Activated CD8-positive, alpha-beta memory T cell treated with anti-CD3 and anti-CD28 coated beads, Interleukin-2, amount 50 U/mL, for 48 hours (primary cell): Measurements from ENCODE around the gene CASP1.
"Not testable (repeated sequence)": the region's sequence is repeated elsewhere in the genome, so short reads cannot be mapped to it uniquely, and the experiment has no call there.

ENCODE experiments used
- DNase-seq: peaks from one replicate; pipeline ENCODE4 v3.0.0-alpha.2; 2020

Gene CASP1

GRCh38 chr11:105045676-105046296 lies 10.8 kb upstream of the CASP1 start:
- DNase-seq = no peak

DNA sequence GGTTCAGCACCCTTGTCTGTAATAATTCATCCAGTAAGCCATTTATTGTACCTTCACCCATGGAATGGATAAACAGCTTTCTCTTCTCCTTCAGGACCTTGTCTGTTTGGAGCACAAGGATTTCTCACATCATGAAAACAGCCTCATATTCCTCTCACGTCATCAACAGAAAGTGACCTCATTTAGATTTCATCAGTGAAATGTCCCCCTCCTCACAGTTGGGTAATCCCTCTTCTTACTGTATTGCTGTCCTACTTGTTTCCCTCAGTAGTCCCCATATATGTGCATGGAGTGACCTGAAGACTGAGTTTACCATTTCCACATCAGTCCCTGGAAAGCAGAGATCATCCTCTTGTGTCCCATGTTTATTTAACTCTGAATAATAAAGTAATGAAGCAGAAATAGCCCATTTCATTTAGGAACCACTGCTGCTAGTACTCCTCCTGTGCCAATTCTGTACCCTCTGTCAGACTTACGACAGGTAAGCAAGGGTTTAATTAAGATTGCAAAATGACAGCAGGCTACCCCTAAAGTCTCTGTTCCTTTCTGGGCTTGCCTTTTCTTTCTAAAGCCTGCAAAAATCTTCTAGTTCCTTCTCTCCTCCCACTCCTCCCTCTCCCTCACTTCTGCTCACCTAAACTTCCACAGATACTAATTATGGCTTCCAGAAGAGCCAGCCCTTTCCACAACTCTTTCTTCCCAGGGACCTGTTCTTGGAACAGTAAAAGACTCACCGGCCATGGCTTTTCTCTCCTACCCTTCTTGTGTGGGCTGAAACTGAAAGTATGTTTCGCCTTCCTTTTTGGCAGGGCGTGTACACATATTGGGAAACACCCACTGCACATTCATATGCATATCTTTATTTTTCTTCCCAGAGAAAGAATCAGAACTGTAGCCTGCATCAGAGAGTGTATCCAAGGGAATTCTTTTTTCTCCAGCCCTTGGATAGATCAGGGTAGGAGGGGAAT lies 9.9 kb upstream of the CASP1 start, which contains the start of gene CARD16:
TSS of gene CARD16 (minus strand) at position 779 of the 968 bp plus-strand sequence. CDS start at position 741, 38 bp downstream.
- not testable (repeated sequence) for DNase-seq

- no peak for DNase-seq
These were observed 7.2 kb upstream of the CASP1 start for GRCh38 chr11:105042178-105042577.

DNA sequence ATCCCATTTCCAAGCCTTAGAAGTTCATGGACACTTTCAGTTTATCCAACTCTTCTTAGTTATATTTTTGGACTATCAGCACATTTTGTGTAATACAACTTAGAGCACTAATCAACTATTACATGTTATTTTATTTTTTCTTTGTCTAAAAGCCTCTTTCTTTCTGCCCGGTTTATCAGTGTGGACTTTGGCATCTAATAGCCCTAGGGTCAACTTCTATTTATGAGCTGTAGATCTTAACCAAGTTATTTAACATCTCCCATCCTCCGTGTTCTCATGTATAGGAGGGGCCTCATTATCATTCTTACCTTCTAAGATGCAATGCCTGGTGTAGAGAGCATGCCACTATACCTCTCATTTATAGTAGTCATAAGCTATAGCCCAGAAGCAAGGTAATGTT lies 5.8 kb upstream of the CASP1 start:
- DNase-seq = no peak

- not testable (repeated sequence) for DNase-seq
These were observed 556 bp downstream of the CASP1 start for GRCh38 chr11:105034388-105034787.

GRCh38 chr11:105033781-105034180 lies 1.2 kb downstream of the CASP1 start:
- no peak for DNase-seq

GRCh38 chr11:105033343-105033742 lies 1.6 kb downstream of the CASP1 start:
- DNase-seq = no peak

- no peak for DNase-seq
These were observed 2.4 kb downstream of the CASP1 start for GRCh38 chr11:105032495-105032894.

DNA sequence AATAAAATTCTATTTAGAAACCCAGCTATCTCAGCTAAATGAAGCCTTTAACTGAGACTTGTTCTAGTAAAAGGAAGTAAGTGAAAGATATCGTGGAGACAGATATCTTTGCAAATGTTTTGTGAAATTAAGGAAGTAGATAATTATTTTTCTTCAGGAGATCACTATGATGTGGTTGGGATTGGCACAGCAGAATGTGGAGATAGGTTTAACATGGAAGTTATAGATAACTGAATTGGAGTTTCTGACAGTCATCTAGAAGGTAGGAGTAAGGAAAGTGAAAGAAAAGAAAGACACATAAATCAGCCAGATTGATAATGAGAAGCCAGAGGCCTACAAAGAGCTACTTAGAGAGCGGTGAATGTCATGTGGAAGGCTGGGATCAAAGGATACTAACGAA lies 7.3 kb downstream of the CASP1 start:
- no peak for DNase-seq

GRCh38 chr11:105024394-105024793 lies 10.6 kb downstream of the CASP1 start:
- no peak for DNase-seq

GRCh38 chr11:105023003-105023402 lies 11.9 kb downstream of the CASP1 start, which contains the start of gene CASP5:
TSS of gene CASP5 (minus strand) at chr11:105023168. CDS start at chr11:105023136, 32 bp downstream.
- no peak for DNase-seq

DNA sequence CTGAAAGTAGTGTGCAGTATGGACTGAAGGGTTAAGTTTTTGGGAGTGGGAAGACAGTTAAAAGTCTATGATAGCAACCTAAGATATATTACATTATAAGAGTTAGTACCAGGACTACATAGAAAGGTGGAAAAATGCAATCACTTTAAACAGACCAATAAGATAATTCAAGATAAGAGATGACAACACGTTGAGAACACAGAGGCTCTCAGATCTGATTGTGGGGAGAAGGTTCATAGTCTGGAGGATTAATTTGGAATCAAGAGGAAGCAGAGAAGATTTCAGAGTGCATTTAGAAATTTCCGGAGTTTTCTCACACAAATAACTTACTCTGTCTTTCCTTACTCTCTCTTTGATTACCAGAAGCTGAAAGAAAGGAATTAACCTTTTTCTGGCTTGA lies 12.4 kb downstream of the CASP1 start:
- DNase-seq = no peak

- no peak for DNase-seq
These were observed 27.5 kb downstream of the CASP1 start for GRCh38 chr11:105007463-105007862.

GRCh38 chr11:105005451-105005845 lies 29.5 kb downstream of the CASP1 start:
- no peak for DNase-seq

- no peak for DNase-seq
These were observed 30.9 kb downstream of the CASP1 start for GRCh38 chr11:105004021-105004420.

GRCh38 chr11:105003151-105003550 lies 31.8 kb downstream of the CASP1 start:
- no peak for DNase-seq

DNA sequence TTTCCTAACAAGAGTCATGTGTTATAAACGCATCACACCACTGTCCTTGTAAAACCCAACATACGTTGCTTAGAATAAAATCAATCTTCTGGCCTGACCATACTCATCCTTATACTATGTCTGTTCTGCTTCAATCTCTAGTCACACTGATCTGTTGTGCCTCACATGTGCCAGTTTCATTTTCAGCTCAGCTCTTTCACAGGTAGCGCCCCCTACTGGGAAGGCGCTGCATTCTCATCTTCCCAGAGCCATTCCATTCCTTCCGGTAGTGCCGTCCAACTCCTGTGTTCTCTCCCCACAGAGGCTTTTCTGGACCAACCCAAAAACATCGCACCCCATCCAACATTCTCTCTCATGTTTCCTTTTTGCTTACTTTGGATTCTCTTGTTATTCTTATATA lies 34.1 kb downstream of the CASP1 start:
- peak; percentile 79 for DNase-seq

GRCh38 chr11:105000167-105000566 lies 34.8 kb downstream of the CASP1 start:
- DNase-seq = no peak

DNA sequence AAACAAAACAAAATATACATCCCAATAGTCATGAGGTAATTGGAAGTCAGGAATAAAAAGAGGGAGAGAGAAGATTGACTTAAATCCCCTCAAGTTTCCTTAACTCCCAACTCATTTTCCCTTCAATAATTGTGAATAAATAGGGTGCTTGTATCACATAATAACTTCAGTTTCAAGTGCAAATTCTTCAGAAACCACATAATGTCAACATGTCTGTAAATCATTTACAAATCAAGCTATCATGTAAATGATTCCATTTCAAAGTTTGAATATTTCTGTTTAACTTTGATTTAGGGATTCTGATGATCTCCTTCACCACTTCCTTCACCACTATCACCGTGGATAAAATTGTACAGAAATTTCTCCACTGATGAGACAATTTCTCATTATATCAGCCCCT lies 35.2 kb downstream of the CASP1 start:
- no peak for DNase-seq

GRCh38 chr11:104997288-104997687 lies 37.7 kb downstream of the CASP1 start:
- no peak for DNase-seq

DNA sequence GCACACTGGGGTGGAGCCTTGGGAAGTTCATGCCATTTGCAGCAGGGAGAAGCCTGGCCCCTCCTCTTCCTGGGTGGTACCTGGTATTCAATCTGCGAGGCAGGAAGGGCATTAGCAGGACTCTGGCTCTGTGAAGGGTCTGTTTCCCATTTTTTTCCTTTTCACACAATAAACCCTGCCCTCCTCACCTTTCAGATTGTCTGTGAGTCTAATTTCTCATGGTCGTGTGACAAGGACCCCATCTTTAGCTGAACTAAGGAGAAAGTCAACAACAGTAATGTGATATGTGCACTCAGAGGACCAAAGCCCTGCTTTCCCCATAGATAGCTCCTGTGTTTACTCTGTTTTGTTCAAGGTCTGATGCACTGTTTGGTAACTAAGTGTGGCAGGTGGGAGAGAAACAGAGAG lies 39.9 kb downstream of the CASP1 start:
- DNase-seq = no peak

DNA sequence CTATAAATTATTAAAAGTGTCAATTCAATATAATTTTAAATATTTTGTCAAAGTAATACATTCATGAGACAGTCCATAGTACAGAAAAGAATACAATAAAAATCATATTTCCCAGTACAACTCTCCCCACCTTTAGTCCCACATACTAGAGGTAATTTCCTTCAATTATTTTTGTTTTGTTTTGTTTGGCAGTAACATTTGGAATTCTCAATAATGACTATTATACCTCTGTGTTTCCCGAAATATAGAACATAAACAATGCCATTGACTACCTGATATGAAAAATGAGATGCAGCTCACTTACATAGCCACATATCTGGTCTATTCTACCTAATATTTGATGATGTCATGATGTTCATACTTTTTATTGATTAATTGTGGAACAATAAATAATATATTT lies 42.2 kb downstream of the CASP1 start:
- DNase-seq = no peak

GRCh38 chr11:104991994-104992393 lies 43.0 kb downstream of the CASP1 start:
- no peak for DNase-seq

- no peak for DNase-seq
These were observed 50.1 kb downstream of the CASP1 start for GRCh38 chr11:104984808-104985207.
